Stomach (tissue), 4 donors: Measurements from ENCODE around the gene RGPD8.
"Not testable (repeated sequence)": the region's sequence is repeated elsewhere in the genome, so short reads cannot be mapped to it uniquely, and the experiment has no call there.

Experiments used
- POLR2A ChIP-seq, 4 donors: fragments of 450-650 bp; IDR thresholded peaks; one replicate each; pipeline ENCODE4 v1.6.1; 2016; ENCODE audit warnings: antibody characterized with exemption in 4 of 4, control low read depth in 2 of 4, mild to moderate bottlenecking in 1 of 4, moderate library complexity in 1 of 4
- TF ChIP-seq, protein P1 (sequence below), 7 experiments: fragments of 450-650 bp in 4 of 7; fragments of 200-600 bp in 3 of 7; sonication (generic) in 3 of 7; IDR thresholded peaks; one replicate each; pipeline ENCODE4 v1.5.1; 2016 to 2019; ENCODE audit warnings: antibody characterized with exemption in 7 of 7, control low read depth in 2 of 7, mild to moderate bottlenecking in 1 of 7

DNA sequence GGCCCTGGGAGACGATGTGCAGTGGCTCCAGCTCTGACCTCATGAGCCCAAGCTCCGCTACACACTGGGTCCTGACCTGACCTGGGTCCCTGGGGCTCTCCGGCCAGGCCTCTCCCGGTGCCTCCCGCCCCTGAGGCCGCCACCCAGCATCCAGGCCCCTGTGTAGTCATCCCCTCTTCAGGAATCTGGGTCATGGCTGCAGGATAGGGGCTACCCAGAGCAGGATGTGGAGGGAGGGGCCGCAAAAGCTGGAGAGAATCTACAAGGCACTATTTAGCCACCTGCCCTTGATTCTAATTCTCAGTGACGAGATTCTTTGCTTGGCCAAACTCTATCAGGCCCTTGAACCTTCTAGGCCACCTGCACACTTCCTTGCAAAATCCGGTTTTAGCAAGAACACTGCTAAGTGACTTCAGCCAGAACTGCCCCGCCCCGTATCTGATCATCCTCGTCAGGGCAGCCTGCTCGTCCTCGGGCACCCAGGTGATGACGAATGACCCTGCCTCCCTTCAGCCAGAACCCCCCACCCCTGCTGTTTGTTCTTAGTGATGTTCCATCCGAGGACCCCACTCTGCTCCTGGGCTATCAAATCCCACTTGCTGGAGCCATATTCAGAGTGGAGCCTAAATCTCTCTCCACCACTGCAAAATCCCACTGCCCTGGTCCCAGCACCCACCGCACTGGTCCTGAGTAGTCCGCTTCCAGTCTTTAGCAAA, 2.4 kb upstream of the RGPD8 start:
- TF ChIP-seq, protein P1, sequence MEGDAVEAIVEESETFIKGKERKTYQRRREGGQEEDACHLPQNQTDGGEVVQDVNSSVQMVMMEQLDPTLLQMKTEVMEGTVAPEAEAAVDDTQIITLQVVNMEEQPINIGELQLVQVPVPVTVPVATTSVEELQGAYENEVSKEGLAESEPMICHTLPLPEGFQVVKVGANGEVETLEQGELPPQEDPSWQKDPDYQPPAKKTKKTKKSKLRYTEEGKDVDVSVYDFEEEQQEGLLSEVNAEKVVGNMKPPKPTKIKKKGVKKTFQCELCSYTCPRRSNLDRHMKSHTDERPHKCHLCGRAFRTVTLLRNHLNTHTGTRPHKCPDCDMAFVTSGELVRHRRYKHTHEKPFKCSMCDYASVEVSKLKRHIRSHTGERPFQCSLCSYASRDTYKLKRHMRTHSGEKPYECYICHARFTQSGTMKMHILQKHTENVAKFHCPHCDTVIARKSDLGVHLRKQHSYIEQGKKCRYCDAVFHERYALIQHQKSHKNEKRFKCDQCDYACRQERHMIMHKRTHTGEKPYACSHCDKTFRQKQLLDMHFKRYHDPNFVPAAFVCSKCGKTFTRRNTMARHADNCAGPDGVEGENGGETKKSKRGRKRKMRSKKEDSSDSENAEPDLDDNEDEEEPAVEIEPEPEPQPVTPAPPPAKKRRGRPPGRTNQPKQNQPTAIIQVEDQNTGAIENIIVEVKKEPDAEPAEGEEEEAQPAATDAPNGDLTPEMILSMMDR (IDR thresholded peaks at IDR 0.05) = not testable (repeated sequence)
- not testable (repeated sequence) for TF ChIP-seq POLR2A (IDR thresholded peaks at IDR 0.05)
